PC-3 (cell line): ENCODE measurements around the gene ZNF682.
"Not testable (repeated sequence)": the region's sequence is repeated elsewhere in the genome, so short reads cannot be mapped to it uniquely, and the experiment has no call there.

Experiments
- CTCF ChIP-seq: fragments of 300-600 bp; sonication (generic); conservative IDR thresholded peaks from 2 replicates; pipeline ENCODE4 v1.5.1; 2017; ENCODE audit warnings: antibody characterized with exemption, low read depth, mild to moderate bottlenecking, low read length
- EZH2 ChIP-seq: fragments of 300-600 bp; sonication (generic); IDR thresholded peaks from one replicate; pipeline ENCODE4 v1.6.1; 2017; ENCODE audit warnings: antibody characterized with exemption, mild to moderate bottlenecking, low read length; ENCODE audit not compliant: unreplicated experiment
- EZH2phosphoT487 ChIP-seq: fragments of 300-600 bp; sonication (generic); IDR thresholded peaks from 2 replicates; pipeline ENCODE4 v1.6.1; 2018; ENCODE audit warnings: mild to moderate bottlenecking, antibody characterized with exemption, low read length, borderline replicate concordance

- TF ChIP-seq EZH2, CTCF, EZH2phosphoT487: not testable (repeated sequence)
These were observed 73.2 kb downstream of the ZNF682 start for GRCh38 chr19:19966126-19966525.
